HepG2 (cell line): ENCODE measurements around the gene CDX1. TPM values are rescaled to one million over a fixed set of nuclear protein-coding genes. Genes with fewer than 3 reads are reported as not detected.
A peak's percentile ranks its signal among the peaks of the same experiment; 100 is the strongest.

ENCODE experiments used
- AFF4 ChIP-seq: sonication (generic); formaldehyde crosslinking; IDR thresholded peaks from 2 replicates; pipeline ENCODE4 v1.4.0; 2020; ENCODE audit warnings: missing genetic modification reagents
- AHDC1 ChIP-seq: sonication (generic); formaldehyde crosslinking; IDR thresholded peaks from 2 replicates; pipeline ENCODE4 v1.5.1; 2020; ENCODE audit warnings: mild to moderate bottlenecking, missing genetic modification reagents, borderline replicate concordance
- HDAC6 ChIP-seq: fragments of 200-600 bp; sonication (generic); IDR thresholded peaks from 2 replicates; pipeline ENCODE4 v1.7.0; 2017; ENCODE audit warnings: mild to moderate bottlenecking, antibody characterized with exemption, low read length, low read depth
- NFKBIZ ChIP-seq: IDR thresholded peaks from 2 replicates; pipeline ENCODE4 v1.6.1; 2018; ENCODE audit warnings: missing genetic modification reagents, missing compliant biosample characterization
- RXRA ChIP-seq: sonication (generic); formaldehyde crosslinking; IDR thresholded peaks from 2 replicates; pipeline ENCODE4 v1.5.1; 2020; ENCODE audit warnings: missing genetic modification reagents
- TAF15 ChIP-seq: fragments of 200-400 bp; formaldehyde crosslinking; IDR thresholded peaks from one replicate; pipeline ENCODE4 v1.6.1; 2018; ENCODE audit warnings: mild to moderate bottlenecking, low read depth, low read length; ENCODE audit not compliant: poor library complexity, severe bottlenecking
- TRAFD1 ChIP-seq: sonication (generic); formaldehyde crosslinking; IDR thresholded peaks from 2 replicates; pipeline ENCODE4 v1.5.1; 2020; ENCODE audit warnings: missing genetic modification reagents, mild to moderate bottlenecking, borderline replicate concordance
- ZNF101 ChIP-seq: sonication (generic); formaldehyde crosslinking; IDR thresholded peaks from 2 replicates; pipeline ENCODE4 v1.4.0; 2020; ENCODE audit warnings: mild to moderate bottlenecking, low read depth, missing genetic modification reagents, borderline replicate concordance
- ZNF138 ChIP-seq: sonication (generic); formaldehyde crosslinking; IDR thresholded peaks from 2 replicates; pipeline ENCODE4 v1.5.0; 2020; ENCODE audit warnings: mild to moderate bottlenecking, low read depth, missing genetic modification reagents
- ZNF441 ChIP-seq: sonication (generic); formaldehyde crosslinking; IDR thresholded peaks from 2 replicates; pipeline ENCODE4 v1.7.0; 2021; ENCODE audit warnings: missing genetic modification reagents, borderline replicate concordance
- ZNF543 ChIP-seq: sonication (generic); formaldehyde crosslinking; IDR thresholded peaks from 2 replicates; pipeline ENCODE4 v1.4.0; 2020; ENCODE audit warnings: mild to moderate bottlenecking, missing genetic modification reagents
- ZNF816 ChIP-seq: sonication (generic); formaldehyde crosslinking; IDR thresholded peaks from 2 replicates; pipeline ENCODE4 v1.8.0; 2022; ENCODE audit warnings: missing genetic modification reagents, mild to moderate bottlenecking, borderline replicate concordance
- ZNF841 ChIP-seq: sonication (generic); formaldehyde crosslinking; IDR thresholded peaks from 2 replicates; pipeline ENCODE4 v1.8.1; 2023; ENCODE audit warnings: missing genetic modification reagents, borderline replicate concordance
- ZSCAN12 ChIP-seq: sonication (generic); formaldehyde crosslinking; IDR thresholded peaks from 2 replicates; pipeline ENCODE4 v1.9.0; 2021; ENCODE audit warnings: mild to moderate bottlenecking, missing genetic modification reagents
- polyA plus RNA-seq, 8 experiments: library from polyadenylated mRNA; depleted of rRNA in 3 of 8; stranded (reverse) in 7 of 8; unstranded in 1 of 8; fragments of >200 nt; fragmentation: Illumina TruSeq in 4 of 8; extraction: Trizol in 4 of 8; gene quantifications; 2 replicates each; pipeline versions ENCODE4 v1.2.1 to v1.2.3, GENCODE V29; 2011 to 2016; ENCODE audit warnings: low read depth in 4 of 8, missing spikeins in 1 of 8, mixed read lengths in 1 of 8; ENCODE audit not compliant: insufficient read depth in 1 of 8
- total RNA-seq, 5 experiments: library from RNA; depleted of rRNA; stranded (reverse); fragments of >200 nt; fragmentation: Illumina TruSeq; extraction: Trizol; gene quantifications; 2 replicates each; pipeline ENCODE4 v1.2.3, GENCODE V29; 2016; ENCODE audit warnings: low read depth in 1 of 5

Gene CDX1
- total and polyA plus RNA-seq, 2 of the 13 experiments (the other 11 are each of a cell fraction or from before 2014, with no cell fraction given) = not detected

- TF ChIP-seq AHDC1 (CRISPR knock-in tag) = peak; percentile 82; the same call in 1 of the 2 replicates
- no peak for TF ChIP-seq ZNF441 (CRISPR knock-in tag)
- TF ChIP-seq ZNF138 (CRISPR knock-in tag) = no peak
- no peak for TF ChIP-seq ZSCAN12 (CRISPR knock-in tag)
- TF ChIP-seq TAF15 = no peak
- TF ChIP-seq ZNF101 = no peak
- 0 out of 2 replicates have a peak, but pooled peaks have one; percentile 52 for TF ChIP-seq NFKBIZ
- no peak for TF ChIP-seq TRAFD1 (CRISPR knock-in tag)
- no peak for TF ChIP-seq AFF4
- peak; percentile 81; the same call in 1 of the 2 replicates for TF ChIP-seq RXRA (CRISPR knock-in tag)
- TF ChIP-seq ZNF816 (CRISPR knock-in tag) = no peak; the same call in 1 of the 2 replicates
- TF ChIP-seq HDAC6 = no peak
- TF ChIP-seq ZNF543 (CRISPR knock-in tag) = peak; percentile 92; the same call in 1 of the 2 replicates
- TF ChIP-seq ZNF841 (CRISPR knock-in tag) = no peak
Measured at GRCh38 chr5:150137168-150137957, 29.2 kb upstream of the CDX1 start (continued).
